Right ventricle myocardium inferior (tissue), 1 donor: Measurements from ENCODE around the gene CAD. TPM values are rescaled to one million over a fixed set of nuclear protein-coding genes. Genes with fewer than 3 reads are reported as not detected.
"Not testable (repeated sequence)": the region's sequence is repeated elsewhere in the genome, so short reads cannot be mapped to it uniquely, and the experiment has no call there.

Experiments used
- ATAC-seq: fragments of 200-7000 bp; cut with Tn5 transposase; one replicate; pipeline ENCODE4 v1.9.1; 2020; ENCODE audit warnings: mild to moderate bottlenecking, moderate library complexity
- DNase-seq: peaks from one replicate; pipeline ENCODE4 v3.0.0; 2021; ENCODE audit errors: missing footprints
- intact Hi-C: fragments of 100-400 bp; cut with DNase I; formaldehyde crosslinking; loops from one replicate; pipeline ENCODE4 v1.11.0; 2022
- total RNA-seq: library from RNA; stranded (reverse); fragmentation: NEBNext Ultra II Directional; extraction: Animal tissue kit (Norgen Biotek cat#: 25700); gene quantifications from one replicate; pipeline ENCODE4 v1.2.1, GENCODE V29; 2021
- donor health status: DM: no; HTN: yes; CAD: no; lungs with severe emphysema.

CAD gene
- total RNA-seq, 1 donor from 2014 or later, result 9.4 TPM

GRCh38 chr2:27264753-27265535, 47.8 kb downstream of the CAD start:
- intact Hi-C loops, result loop anchor here (2.0 to 5.0 kb wide), 2 partner anchors 16 to 37 kb away; no protein-coding TSS in a partner anchor
- DNase-seq (peak; percentile 81), ATAC-seq (peak; percentile 75)

GRCh38 chr2:27265536-27265870, 48.3 kb downstream of the CAD start:
- intact Hi-C loops, result loop anchor here (2.0 kb wide), 1 partner anchor 15 kb away; no protein-coding TSS in a partner anchor
- ATAC-seq (no peak), DNase-seq (no peak)

DNA sequence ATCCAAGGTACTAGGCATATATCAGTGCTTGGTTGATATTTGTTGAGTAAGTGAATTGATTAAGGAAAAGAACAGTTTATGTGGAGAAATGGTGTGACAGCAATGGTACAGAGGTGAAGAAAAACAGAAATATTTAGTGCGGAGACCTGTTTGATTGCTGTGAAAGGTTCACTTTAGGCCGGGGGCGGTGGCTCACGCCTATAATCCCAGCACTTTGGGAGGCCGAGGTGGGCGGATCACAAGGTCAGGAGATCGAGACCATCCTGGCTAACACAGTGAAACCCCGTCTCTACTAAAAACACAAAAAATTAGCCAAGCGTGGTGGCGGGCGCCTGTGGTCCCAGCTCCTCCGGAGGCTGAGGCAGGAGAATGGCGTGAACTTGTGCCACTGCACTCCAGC, 51.1 kb downstream of the CAD start:
- intact Hi-C loops, DNase-seq, ATAC-seq: not testable (repeated sequence)

DNA sequence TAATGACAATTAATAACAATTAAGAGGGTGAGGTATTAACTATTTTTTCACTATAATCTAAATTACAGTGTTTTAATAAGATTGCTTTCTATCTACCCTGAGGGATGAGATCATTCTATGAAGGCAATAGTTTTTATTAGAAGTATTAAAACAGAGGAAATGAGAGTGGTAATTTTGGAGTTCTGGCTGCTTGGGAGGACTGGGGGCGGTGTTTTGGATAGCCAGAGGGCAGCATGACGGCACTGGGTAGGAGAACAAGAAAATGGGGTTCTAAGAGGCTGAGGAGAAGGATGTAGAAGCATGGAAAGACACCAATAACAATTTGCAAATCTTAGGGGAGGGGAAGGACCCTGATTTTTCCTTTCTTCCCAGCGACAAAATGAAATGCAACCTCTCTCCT, 53.0 kb downstream of the CAD start:
- ATAC-seq, result no peak
- intact Hi-C loops, result no loop called here
- DNase-seq, result no peak

GRCh38 chr2:27270670-27271069, 53.5 kb downstream of the CAD start:
- no peak for DNase-seq
- ATAC-seq, result no peak
- intact Hi-C loops, result no loop called here

GRCh38 chr2:27271631-27272340, 54.6 kb downstream of the CAD start:
- DNase-seq (no peak), ATAC-seq (peak; percentile 90)
- intact Hi-C loops, result no loop called here

GRCh38 chr2:27272537-27273522, 55.7 kb downstream of the CAD start:
- peak; percentile 14 for ATAC-seq
- DNase-seq, intact Hi-C loops: not testable (repeated sequence)

DNA sequence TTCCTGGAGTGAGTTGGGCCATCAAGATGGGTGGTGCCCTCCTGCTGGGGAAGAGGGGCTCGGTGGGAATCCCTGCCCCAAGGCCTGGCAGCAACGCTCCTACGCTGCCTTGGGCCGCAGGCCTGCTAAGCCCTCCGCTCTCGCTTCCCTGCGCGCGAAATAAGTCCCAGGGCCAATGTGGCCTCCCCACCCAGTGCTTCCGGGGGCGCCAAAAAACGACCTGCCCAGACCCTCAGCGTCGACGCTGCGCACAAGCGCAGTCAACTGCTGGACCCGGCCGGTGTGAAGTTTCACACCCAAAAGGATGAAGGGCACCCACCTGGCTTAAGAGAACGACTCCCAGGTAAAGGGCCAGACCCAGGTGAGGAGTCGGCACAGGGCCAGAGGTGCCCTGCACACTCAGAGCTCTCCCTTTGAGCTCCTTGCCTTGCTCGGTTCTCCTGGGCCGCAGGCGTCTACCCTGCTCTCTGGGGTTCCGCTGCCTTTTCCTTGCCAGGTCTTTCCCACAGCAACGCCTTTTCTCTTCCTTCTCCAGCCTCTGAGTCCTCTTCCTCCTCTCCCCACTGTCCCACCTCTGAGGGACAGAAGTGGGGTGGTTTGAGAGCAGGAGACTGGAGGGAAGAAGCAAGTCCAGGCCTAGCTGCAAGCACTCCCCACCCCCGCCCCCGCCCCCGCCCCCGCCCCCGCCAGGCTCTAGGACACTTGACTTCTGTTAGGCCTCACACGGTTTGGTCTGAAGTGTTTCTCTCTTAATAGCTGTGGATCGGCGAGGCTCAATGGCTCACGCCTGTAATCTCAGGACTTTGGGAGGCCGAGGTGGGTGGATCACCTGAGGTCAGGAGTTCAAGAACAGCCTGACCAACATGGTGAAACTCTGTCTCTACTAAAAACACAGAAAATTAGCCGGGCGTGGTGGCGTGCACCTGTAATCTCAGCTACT, 58.3 kb downstream of the CAD start, which contains the start of gene DNAJC5G:
Gene DNAJC5G, plus strand, starts transcription at position 223 of the 940 bp plus-strand sequence. CDS start 1,296 bp downstream, outside the sequence.
- intact Hi-C loops, result no loop called here
- ATAC-seq, result no peak
- DNase-seq, result no peak

- ATAC-seq, result no peak
Measured at GRCh38 chr2:27278010-27278409, 60.8 kb downstream of the CAD start.

GRCh38 chr2:27280826-27281225, 63.7 kb downstream of the CAD start:
- ATAC-seq, result no peak
- intact Hi-C loops, result loop anchor here (1.0 to 5.0 kb wide), 3 partner anchors 16 to 184 kb away; no protein-coding TSS in a partner anchor
- no peak for DNase-seq

More at GRCh38 chr2:27278010-27278409, 60.8 kb downstream of the CAD start:
- no peak for DNase-seq
- intact Hi-C loops, result no loop called here

- ATAC-seq (peak; percentile 29), DNase-seq (no peak)
- intact Hi-C loops, result loop anchor here (2.0 to 5.0 kb wide), 2 partner anchors 17 to 184 kb away; no protein-coding TSS in a partner anchor
Measured at GRCh38 chr2:27281442-27281841, 64.3 kb downstream of the CAD start.

DNA sequence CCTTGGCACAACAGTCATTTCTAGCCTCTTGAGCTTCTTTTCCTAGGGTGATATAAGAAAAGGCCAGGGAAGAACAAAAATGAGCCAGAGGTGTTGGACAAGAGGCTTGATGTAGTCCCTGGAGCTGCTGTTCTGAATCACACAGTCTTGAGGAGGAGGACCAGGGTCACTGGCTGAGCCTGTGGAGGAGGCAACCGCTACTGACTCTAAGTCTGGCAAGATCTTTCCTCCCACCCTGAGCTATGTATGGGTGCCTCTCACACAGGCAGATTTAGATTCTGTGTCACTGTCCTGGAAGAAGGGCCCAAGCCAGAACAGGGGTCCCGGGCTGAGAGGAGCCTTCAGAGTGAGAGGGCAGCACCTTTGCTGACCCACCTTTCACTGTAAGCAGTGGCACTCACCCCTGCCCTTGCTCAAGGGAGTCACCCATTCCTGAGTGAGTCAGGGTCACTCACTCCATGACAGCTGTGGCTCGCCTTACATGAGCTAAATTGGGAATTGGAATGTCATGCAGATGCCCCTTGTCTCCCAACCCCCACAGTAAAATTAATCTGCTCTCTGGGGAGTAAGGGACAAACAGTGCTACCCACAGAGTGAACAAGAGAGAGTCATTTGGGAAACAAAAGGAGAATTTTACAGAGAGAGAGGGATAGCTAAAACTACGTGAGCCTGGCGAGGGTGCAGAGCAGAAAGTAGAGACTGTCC, 64.8 kb downstream of the CAD start, which contains the start of gene TRIM54:
Gene TRIM54, plus strand, starts transcription at position 575 of the 705 bp plus-strand sequence. CDS start 303 bp downstream, outside the sequence.
- peak; percentile 87 for ATAC-seq
- DNase-seq, result no peak
- intact Hi-C loops, result loop anchor here (1.0 to 5.0 kb wide), 3 partner anchors 17 to 185 kb away; partner anchors contain the start of gene MPV17

DNA sequence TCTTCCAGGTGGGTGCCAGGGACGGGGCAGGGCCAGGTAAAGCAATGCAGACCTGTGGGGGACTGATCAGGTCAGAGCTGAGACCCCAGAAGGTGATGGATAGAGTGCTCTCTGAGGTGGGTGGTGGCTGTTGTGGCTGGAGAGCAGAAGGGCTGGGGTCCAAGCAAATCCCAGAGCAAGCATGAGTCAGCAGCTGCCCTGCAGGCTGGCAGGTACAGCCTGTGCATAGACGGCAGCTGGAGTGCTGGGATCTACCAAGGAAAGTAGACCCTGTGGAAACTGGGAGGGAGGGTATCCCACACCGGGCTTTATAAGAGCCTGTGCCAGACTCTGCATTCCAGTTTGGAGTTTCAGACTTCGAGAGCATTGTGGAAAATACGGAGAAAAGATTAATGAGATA, 65.7 kb downstream of the CAD start:
- DNase-seq (no peak), ATAC-seq (peak; percentile 70)
- intact Hi-C loops, result loop anchor here (1.0 to 5.0 kb wide), 2 partner anchors 40 to 186 kb away; partner anchors contain the start of gene MPV17

- ATAC-seq, result no peak
- DNase-seq, result no peak
- intact Hi-C loops, result loop anchor here (5.0 kb wide), 1 partner anchor 188 kb away; no protein-coding TSS in a partner anchor
Measured at GRCh38 chr2:27284996-27285395, 67.8 kb downstream of the CAD start.

- ATAC-seq (no peak), DNase-seq (no peak)
- intact Hi-C loops, result no loop called here
Measured at GRCh38 chr2:27285481-27285880, 68.3 kb downstream of the CAD start.

DNA sequence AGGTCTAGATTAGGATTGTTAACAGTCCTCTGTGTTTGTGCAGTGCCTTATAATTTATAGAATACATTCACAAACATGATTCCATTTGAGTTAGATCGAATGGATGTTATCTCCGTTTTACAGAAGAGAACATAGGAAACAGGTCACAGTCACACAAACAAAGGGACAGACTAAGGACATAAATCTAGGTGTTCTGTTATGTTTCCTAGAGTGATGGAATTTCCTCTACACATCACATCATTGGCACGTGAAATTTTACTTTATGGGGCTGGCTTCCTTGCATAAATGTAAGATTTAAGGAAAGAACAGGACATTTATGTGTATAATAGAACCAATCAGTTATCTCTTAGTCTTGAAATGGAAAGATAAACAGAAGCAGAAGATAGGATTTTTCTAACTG, 71.4 kb downstream of the CAD start:
- DNase-seq, result no peak
- intact Hi-C loops, result no loop called here
- no peak for ATAC-seq

DNA sequence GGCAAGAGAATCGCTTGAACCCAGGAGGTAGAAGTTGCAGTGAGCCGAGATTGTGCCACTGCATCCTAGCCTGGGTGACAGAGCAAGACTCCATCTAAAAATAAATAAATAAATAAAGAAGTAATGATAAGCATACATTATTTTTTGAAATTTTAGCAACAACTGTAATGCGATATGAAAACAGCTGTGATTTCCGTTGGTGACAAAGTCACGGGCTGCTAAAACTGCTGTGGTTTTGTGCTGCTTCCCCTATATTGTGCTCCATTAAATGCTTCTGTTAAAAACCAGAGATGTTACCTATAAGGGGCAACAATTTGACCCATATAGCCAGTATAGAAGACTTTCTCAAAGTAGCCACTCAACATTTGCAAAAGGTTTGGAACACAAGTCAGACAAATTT, 73.4 kb downstream of the CAD start:
- intact Hi-C loops, result no loop called here
- DNase-seq (no peak), ATAC-seq (no peak)
